ENCODE measurements around the gene KAT5. TPM values are rescaled to one million over a fixed set of nuclear protein-coding genes. Genes with fewer than 3 reads are reported as not detected.

The KAT5 gene
- total and polyA plus RNA-seq, 12 donors: 52.0 to 199 (median 66.8) TPM

- no peak for TF ChIP-seq POLR2A (IDR thresholded peaks at IDR 0.05)
- TF ChIP-seq, protein P1, sequence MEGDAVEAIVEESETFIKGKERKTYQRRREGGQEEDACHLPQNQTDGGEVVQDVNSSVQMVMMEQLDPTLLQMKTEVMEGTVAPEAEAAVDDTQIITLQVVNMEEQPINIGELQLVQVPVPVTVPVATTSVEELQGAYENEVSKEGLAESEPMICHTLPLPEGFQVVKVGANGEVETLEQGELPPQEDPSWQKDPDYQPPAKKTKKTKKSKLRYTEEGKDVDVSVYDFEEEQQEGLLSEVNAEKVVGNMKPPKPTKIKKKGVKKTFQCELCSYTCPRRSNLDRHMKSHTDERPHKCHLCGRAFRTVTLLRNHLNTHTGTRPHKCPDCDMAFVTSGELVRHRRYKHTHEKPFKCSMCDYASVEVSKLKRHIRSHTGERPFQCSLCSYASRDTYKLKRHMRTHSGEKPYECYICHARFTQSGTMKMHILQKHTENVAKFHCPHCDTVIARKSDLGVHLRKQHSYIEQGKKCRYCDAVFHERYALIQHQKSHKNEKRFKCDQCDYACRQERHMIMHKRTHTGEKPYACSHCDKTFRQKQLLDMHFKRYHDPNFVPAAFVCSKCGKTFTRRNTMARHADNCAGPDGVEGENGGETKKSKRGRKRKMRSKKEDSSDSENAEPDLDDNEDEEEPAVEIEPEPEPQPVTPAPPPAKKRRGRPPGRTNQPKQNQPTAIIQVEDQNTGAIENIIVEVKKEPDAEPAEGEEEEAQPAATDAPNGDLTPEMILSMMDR (IDR thresholded peaks at IDR 0.05): no peak
- H3K27ac ChIP-seq: no peak overlapping the region
- no peaks in the 10 kb centered on the region for H3K9me3 ChIP-seq (replicated peaks in 1 of 3)
- DNase-seq: peak in 1 of 7 donors; percentile 11
- H3K27me3 ChIP-seq: no peaks in the 10 kb centered on the region
- WGBS, 4 donors: 54 to 66% (median 58%) methylated on average over 8 of the region's 8 CpGs
- H3K36me3 ChIP-seq (replicated peaks in 1 of 2): peaks cover 0 to 15% of the 10 kb centered on the region in 2 donors
- peaks cover 7 to 15% of the 10 kb centered on the region in 2 donors for H3K4me1 ChIP-seq (replicated peaks in 1 of 2)
- intact Hi-C loops (cut with DNase I): loop anchor here in 1 of 2 donors (5.0 kb wide), 1 partner anchor 73 kb away; the partner anchor contains the start of gene AP5B1
- H3K4me3 ChIP-seq: no peak overlapping the region
These were observed 2.4 kb upstream of the KAT5 start for GRCh38 chr11:65709661-65710060.

DNA sequence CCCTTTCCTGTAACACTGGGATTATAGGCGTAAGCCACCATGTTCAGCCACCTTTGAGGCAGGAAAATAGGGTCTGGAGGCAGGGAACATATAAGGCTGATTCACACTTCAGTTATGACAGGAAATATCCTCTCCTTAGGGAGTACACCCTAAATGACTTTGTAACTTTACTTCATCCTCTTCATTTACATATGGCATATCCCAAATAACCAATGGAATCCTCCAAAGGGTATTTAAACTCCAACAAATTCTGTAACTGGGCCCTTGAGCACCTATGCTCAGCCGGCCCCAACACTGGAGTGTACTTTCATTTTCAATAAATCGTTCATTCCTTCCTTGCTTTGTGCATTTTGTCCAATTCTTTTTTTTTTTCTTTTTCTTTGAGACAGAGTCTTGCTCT lies 1.6 kb upstream of the KAT5 start:
- Histone ChIP-seq H3K9me3 (replicated peaks in 1 of 3) (no peaks in the 10 kb centered on the region), H3K4me1 (replicated peaks in 1 of 2) (peaks cover 7 to 15% of the 10 kb centered on the region in 2 donors), H3K36me3 (replicated peaks in 1 of 2) (peaks cover 0 to 23% of the 10 kb centered on the region in 2 donors), H3K27me3 (no peaks in the 10 kb centered on the region), H3K27ac (no peak overlapping the region), H3K4me3 (no peak overlapping the region)
- 76 to 85% (median 83%) methylated on average over 3 of the region's 3 CpGs for WGBS, 4 donors
- no peak for DNase-seq
- no peak for TF ChIP-seq POLR2A (IDR thresholded peaks at IDR 0.05)
- TF ChIP-seq, protein P1 (IDR thresholded peaks at IDR 0.05): no peak
- intact Hi-C loops (cut with DNase I): loop anchor here in 1 of 2 donors (5.0 kb wide), 1 partner anchor 72 kb away; the partner anchor contains the start of gene AP5B1

DNA sequence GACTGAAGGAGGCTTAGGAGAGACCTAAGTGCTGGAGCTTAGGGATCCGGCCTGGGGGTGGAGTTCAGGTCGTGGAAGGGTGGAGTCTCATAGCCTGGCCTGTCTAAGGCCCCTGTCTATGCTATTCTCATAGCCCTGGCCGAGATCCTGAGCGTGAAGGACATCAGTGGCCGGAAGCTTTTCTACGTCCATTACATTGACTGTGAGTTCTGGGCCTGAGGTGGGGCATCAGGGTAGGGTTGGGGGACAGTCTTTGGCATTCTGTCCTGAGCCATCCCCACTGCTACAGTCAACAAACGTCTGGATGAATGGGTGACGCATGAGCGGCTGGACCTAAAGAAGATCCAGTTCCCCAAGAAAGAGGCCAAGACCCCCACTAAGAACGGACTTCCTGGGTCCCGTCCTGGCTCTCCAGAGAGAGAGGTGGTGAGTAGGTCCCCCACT lies 603 bp downstream of the KAT5 start:
- Histone ChIP-seq H3K9me3 (replicated peaks in 1 of 3) (no peaks in the 10 kb centered on the region), H3K27me3 (no peaks in the 10 kb centered on the region), H3K4me3 (peak overlapping the region in 3 of 4 donors; percentile 21 to 66 (median 49)), H3K36me3 (replicated peaks in 1 of 2) (peaks cover 0 to 45% of the 10 kb centered on the region in 2 donors), H3K4me1 (replicated peaks in 1 of 2) (peaks cover 7 to 15% of the 10 kb centered on the region in 2 donors), H3K27ac (peak overlapping the region in 4 of 5 donors; percentile 98 to 99 (median 99))
- WGBS, 4 donors: 23 to 49% (median 27%) methylated on average over 6 to 11 of the region's 11 CpGs
- TF ChIP-seq, protein P1 (IDR thresholded peaks at IDR 0.05): no peak
- TF ChIP-seq POLR2A (IDR thresholded peaks at IDR 0.05): no peak
- DNase-seq: no peak
- intact Hi-C loops (cut with DNase I): loop anchor here in 1 of 2 donors (5.0 kb wide), 1 partner anchor 70 kb away; the partner anchor contains the start of gene AP5B1

- Histone ChIP-seq H3K27ac (peak overlapping the region in 4 of 5 donors; percentile 98 to 99 (median 99)), H3K36me3 (replicated peaks in 1 of 2) (peaks cover 0 to 53% of the 10 kb centered on the region in 2 donors)
- intact Hi-C loops (cut with DNase I): loop anchor here in 1 of 2 donors (5.0 kb wide), 1 partner anchor 69 kb away; the partner anchor contains the start of gene AP5B1
These were observed 1.3 kb downstream of the KAT5 start for GRCh38 chr11:65713212-65713969.

More at GRCh38 chr11:65713212-65713969, 1.3 kb downstream of the KAT5 start:
- DNase-seq: peak in 4 of 7 donors; percentile 33 to 55 (median 36)
- TF ChIP-seq, protein P1 (IDR thresholded peaks at IDR 0.05): no peak
- TF ChIP-seq POLR2A (IDR thresholded peaks at IDR 0.05): no peak
- Histone ChIP-seq H3K9me3 (replicated peaks in 1 of 3) (no peaks in the 10 kb centered on the region), H3K4me1 (replicated peaks in 1 of 2) (peaks cover 7 to 19% of the 10 kb centered on the region in 2 donors), H3K4me3 (peak overlapping the region in 1 of 4 donors; percentile 49), H3K27me3 (no peaks in the 10 kb centered on the region)
- WGBS, 4 donors: 89 to 92% (median 90%) methylated on average over 23 to 24 of the region's 24 CpGs

Data from adrenal gland (tissue), 12 donors.